Measurements from ENCODE around the gene RAI1.

GRCh38 chr17:17757956-17758845, 76.9 kb downstream of the RAI1 start:
- TF ChIP-seq CTCF (IDR thresholded peaks at IDR 0.05): no peak
- no peak for TF ChIP-seq EP300 (IDR thresholded peaks at IDR 0.05)
- TF ChIP-seq POLR2A (IDR thresholded peaks at IDR 0.05): no peak

Measured in ovary (tissue), 3 donors.